K562 (cell line): ENCODE results near the gene HOXC12. TPM values are rescaled to one million over a fixed set of nuclear protein-coding genes. Genes with fewer than 3 reads are reported as not detected.

Experiments used
- CBFB ChIP-seq: sonication (generic); formaldehyde crosslinking; IDR thresholded peaks from 2 replicates; pipeline ENCODE4 v1.4.0; 2020; ENCODE audit warnings: mild to moderate bottlenecking, missing genetic modification reagents
- CBX1 ChIP-seq: sonication (generic); IDR thresholded peaks from 2 replicates; pipeline ENCODE4 v1.6.1; 2016; ENCODE audit warnings: antibody characterized with exemption, low read depth, mild to moderate bottlenecking
- DNMT1 ChIP-seq: fragments of 450-650 bp; IDR thresholded peaks from 2 replicates; pipeline ENCODE4 v1.6.1; 2016; ENCODE audit warnings: antibody characterized with exemption, mild to moderate bottlenecking
- ELK1 ChIP-seq: sonication (generic); formaldehyde crosslinking; IDR thresholded peaks from 2 replicates; pipeline ENCODE4 v1.8.1; 2022; ENCODE audit warnings: missing genetic modification reagents
- FOS ChIP-seq: IDR thresholded peaks from 3 replicates; pipeline ENCODE4 v1.6.1; 2011; ENCODE audit not compliant: insufficient read length; ENCODE audit errors: extremely low read depth
- HNRNPLL ChIP-seq: fragments of 200-400 bp; formaldehyde crosslinking; IDR thresholded peaks from 2 replicates; pipeline ENCODE4 v1.6.1; 2017; ENCODE audit warnings: low read length, low read depth, mild to moderate bottlenecking; ENCODE audit not compliant: poor library complexity, severe bottlenecking
- ILF3 ChIP-seq: fragments of 450-650 bp; IDR thresholded peaks from 2 replicates; pipeline ENCODE4 v1.6.1; 2018; ENCODE audit warnings: antibody characterized with exemption, mild to moderate bottlenecking, moderate library complexity, borderline replicate concordance
- NBN ChIP-seq: fragments of 450-650 bp; IDR thresholded peaks from 2 replicates; pipeline ENCODE4 v1.6.1; 2016; ENCODE audit warnings: low read depth, mild to moderate bottlenecking
- NR0B1 ChIP-seq: fragments of 450-650 bp; IDR thresholded peaks from one replicate; pipeline ENCODE4 v1.6.1; 2018; ENCODE audit warnings: mild to moderate bottlenecking, moderate library complexity; ENCODE audit not compliant: partially characterized antibody
- NR2F6 ChIP-seq: fragments of 450-650 bp; formaldehyde crosslinking; IDR thresholded peaks from 2 replicates; pipeline ENCODE4 v1.4.0; 2020; ENCODE audit warnings: mild to moderate bottlenecking
- PHB ChIP-seq: fragments of 250-450 bp; sonication (Bioruptor Pico); IDR thresholded peaks from 2 replicates; pipeline ENCODE4 v1.5.0; 2021
- PRMT5 ChIP-seq: sonication (generic); formaldehyde crosslinking; IDR thresholded peaks from 2 replicates; pipeline ENCODE4 v1.5.0; 2020; ENCODE audit warnings: missing genetic modification reagents
- PTTG1 ChIP-seq: fragments of 450-650 bp; IDR thresholded peaks from 2 replicates; pipeline ENCODE4 v1.6.1; 2016; ENCODE audit warnings: low read depth, mild to moderate bottlenecking, missing genetic modification characterization, missing compliant biosample characterization
- RHOXF2B ChIP-seq: fragments of 250-450 bp; sonication (Bioruptor Pico); conservative IDR thresholded peaks from 2 replicates; pipeline ENCODE4 v1.5.1; 2021
- SMARCA4 ChIP-seq: fragments of 450-650 bp; IDR thresholded peaks from 2 replicates; pipeline ENCODE4 v1.6.1; 2016
- TBP ChIP-seq: optimal IDR thresholded peaks from 2 replicates; pipeline ENCODE3; 2011; ENCODE audit warnings: low read depth, low read length, improper control_type of control experiment
- ZNF316 ChIP-seq: fragments of 450-650 bp; IDR thresholded peaks from 2 replicates; pipeline ENCODE4 v1.6.1; 2016
- polyA plus RNA-seq, 8 experiments: library from polyadenylated mRNA; depleted of rRNA in 4 of 8; stranded (reverse) in 5 of 8; unstranded in 3 of 8; fragments of >200 nt; fragmentation: Nextera tagmentation in 2 of 8; fragmentation: Illumina TruSeq in 1 of 8; extraction: Ambion mirVana in 2 of 8; extraction: Trizol in 1 of 8; gene quantifications; 2 replicates each; pipeline versions ENCODE4 v1.2.1 to v1.2.3, GENCODE V29; 2011 to 2014; ENCODE audit warnings: inconsistent platforms in 1 of 8, missing spikeins in 1 of 8
- total RNA-seq, 7 experiments: library from RNA; depleted of rRNA in 6 of 7; stranded (reverse); fragments of >200 nt in 6 of 7; fragmentation: Illumina TruSeq in 2 of 7; extraction: Trizol in 2 of 7; gene quantifications; 2 replicates each; pipeline versions ENCODE4 v1.2.1 to v1.2.3, GENCODE V29; 2011 to 2021; ENCODE audit warnings: low replicate concordance in 1 of 7
- TF ChIP-seq, protein P1 (sequence below): sonication (generic); formaldehyde crosslinking; IDR thresholded peaks from 2 replicates; pipeline ENCODE4 v1.8.1; 2023; ENCODE audit warnings: mild to moderate bottlenecking, missing genetic modification reagents
- TF ChIP-seq, protein P2 (sequence below): fragments of 250-450 bp; sonication (Bioruptor Pico); IDR thresholded peaks from 2 replicates; pipeline ENCODE4 v1.4.0; 2020; ENCODE audit warnings: borderline replicate concordance
- TF ChIP-seq, protein P3 (sequence below), 2 experiments: fragments of 200-800 bp in 1 of 2; sonication (Bioruptor generic) in 1 of 2; sonication (generic) in 1 of 2; formaldehyde crosslinking in 1 of 2; IDR thresholded peaks in 1 of 2; conservative IDR thresholded peaks in 1 of 2; 2 replicates each; pipeline versions ENCODE4 v1.5.0 to v1.6.1; 2016 to 2020; ENCODE audit warnings: missing compliant biosample characterization in 1 of 2, missing genetic modification characterization in 1 of 2, missing genetic modification reagents in 1 of 2
- TF ChIP-seq, protein P4 (sequence below): fragments of 250-450 bp; sonication (Bioruptor Pico); IDR thresholded peaks from 2 replicates; pipeline ENCODE4 v1.8.0; 2021; ENCODE audit warnings: moderate library complexity, mild to moderate bottlenecking, inconsistent platforms

The HOXC12 gene
- total and polyA plus RNA-seq, 9 of the 15 experiments (the other 6 are each of a cell fraction or from before 2014, with no cell fraction given) = 0.04 to 0.36 (median 0.11) TPM; not detected in 1

DNA sequence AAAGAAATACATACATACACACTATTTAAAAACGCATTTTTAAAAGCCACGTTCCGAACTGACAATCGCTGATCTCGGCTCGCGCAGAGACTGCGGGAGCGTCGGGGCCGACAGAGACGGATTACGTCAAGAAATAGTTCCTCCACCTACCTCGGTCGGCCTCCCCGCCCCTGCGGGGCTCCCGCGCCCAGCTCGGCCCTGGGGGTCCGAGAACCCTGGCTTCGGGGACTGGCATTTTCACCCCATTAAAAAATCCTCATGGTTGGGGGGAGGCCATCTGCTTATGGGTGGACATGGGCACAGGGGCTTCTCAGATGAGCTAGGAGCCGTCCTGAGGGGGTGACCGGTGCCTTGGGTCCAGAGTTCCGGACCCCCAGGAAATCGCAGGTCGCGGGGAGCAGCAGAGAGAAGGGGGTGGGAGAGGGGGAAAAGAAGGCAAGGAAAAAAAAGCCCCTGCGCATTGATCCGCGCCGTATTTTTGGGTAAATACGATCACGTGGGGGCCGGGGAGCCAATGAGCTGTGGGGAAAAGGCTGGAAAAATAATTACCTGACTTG lies 44.9 kb downstream of the HOXC12 start (continued):
- TF ChIP-seq, protein P1, sequence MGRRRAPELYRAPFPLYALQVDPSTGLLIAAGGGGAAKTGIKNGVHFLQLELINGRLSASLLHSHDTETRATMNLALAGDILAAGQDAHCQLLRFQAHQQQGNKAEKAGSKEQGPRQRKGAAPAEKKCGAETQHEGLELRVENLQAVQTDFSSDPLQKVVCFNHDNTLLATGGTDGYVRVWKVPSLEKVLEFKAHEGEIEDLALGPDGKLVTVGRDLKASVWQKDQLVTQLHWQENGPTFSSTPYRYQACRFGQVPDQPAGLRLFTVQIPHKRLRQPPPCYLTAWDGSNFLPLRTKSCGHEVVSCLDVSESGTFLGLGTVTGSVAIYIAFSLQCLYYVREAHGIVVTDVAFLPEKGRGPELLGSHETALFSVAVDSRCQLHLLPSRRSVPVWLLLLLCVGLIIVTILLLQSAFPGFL (CRISPR knock-in tag) = no peak
- TF ChIP-seq DNMT1 = no peak
- TF ChIP-seq, protein P2, sequence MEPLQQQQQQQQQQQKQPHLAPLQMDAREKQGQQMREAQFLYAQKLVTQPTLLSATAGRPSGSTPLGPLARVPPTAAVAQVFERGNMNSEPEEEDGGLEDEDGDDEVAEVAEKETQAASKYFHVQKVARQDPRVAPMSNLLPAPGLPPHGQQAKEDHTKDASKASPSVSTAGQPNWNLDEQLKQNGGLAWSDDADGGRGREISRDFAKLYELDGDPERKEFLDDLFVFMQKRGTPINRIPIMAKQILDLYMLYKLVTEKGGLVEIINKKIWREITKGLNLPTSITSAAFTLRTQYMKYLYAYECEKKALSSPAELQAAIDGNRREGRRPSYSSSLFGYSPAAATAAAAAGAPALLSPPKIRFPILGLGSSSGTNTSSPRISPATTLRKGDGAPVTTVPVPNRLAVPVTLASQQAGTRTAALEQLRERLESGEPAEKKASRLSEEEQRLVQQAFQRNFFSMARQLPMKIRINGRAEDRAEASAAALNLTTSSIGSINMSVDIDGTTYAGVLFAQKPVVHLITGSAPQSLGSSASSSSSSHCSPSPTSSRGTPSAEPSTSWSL = no peak
- no peak for TF ChIP-seq ILF3
- no peak for TF ChIP-seq FOS
- TF ChIP-seq PHB = no peak
- no peak for TF ChIP-seq ZNF316
- no peak for TF ChIP-seq NR0B1
- TF ChIP-seq, protein P3, sequence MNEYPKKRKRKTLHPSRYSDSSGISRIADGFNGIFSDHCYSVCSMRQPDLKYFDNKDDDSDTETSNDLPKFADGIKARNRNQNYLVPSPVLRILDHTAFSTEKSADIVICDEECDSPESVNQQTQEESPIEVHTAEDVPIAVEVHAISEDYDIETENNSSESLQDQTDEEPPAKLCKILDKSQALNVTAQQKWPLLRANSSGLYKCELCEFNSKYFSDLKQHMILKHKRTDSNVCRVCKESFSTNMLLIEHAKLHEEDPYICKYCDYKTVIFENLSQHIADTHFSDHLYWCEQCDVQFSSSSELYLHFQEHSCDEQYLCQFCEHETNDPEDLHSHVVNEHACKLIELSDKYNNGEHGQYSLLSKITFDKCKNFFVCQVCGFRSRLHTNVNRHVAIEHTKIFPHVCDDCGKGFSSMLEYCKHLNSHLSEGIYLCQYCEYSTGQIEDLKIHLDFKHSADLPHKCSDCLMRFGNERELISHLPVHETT (CRISPR knock-in tag; conservative IDR thresholded peaks at IDR 0.05 in 1 of 2, IDR thresholded peaks at IDR 0.05 in 1 of 2) = no peak
- TF ChIP-seq, protein P4, sequence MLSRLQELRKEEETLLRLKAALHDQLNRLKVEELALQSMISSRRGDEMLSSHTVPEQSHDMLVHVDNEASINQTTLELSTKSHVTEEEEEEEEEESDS (CRISPR knock-in tag) = no peak
- TF ChIP-seq NR2F6 (CRISPR knock-in tag) = no peak
- no peak for TF ChIP-seq NBN
- no peak for TF ChIP-seq ELK1 (CRISPR knock-in tag)
- TF ChIP-seq RHOXF2B (CRISPR knock-in tag) = no peak
- no peak for TF ChIP-seq CBX1
- no peak for TF ChIP-seq HNRNPLL
- TF ChIP-seq SMARCA4 = no peak
- no peak for TF ChIP-seq PRMT5
- TF ChIP-seq CBFB (CRISPR knock-in tag) = no peak
- no peak for TF ChIP-seq PTTG1 (tag)
- peak; percentile 73 for TF ChIP-seq TBP
